ENCODE measurements around the gene ZBTB2. TPM values are rescaled to one million over a fixed set of nuclear protein-coding genes. Genes with fewer than 3 reads are reported as not detected.

The ZBTB2 gene
- polyA plus RNA-seq, 1 of the 3 experiments (the other 2 are of a cell fraction): 6.7 TPM

DNA sequence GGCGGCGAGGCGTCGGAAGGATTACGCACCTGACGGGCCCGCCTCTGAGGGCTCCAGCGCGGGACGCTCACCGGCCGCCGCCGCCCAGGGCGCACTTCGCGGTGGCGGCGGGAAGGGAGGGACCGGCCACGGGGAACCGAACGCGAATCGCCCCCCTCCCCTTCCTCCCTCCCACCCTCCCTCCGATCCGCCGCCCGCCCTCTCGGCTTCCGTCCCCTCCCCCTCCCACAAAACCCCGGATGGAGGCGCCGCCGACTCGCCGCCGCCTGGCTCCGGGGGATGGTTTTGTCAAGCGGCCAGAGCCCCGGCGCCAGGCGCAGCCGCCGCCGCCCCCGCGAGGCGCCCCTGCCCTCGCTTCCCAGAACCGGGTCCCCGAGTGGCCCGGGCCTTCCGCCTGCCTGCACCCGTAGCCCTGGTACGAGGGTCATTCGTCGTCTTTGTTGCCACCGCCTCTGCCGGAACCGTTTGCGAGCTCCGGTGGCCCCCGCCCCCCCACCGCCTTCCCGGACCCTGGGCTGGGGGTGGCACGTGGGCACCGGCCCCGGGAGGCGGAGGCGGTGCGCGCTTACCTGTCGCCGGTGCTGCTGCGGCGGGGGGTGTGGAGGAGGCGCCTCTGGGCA lies 398 bp downstream of the ZBTB2 start:
- POLR2A ChIA-PET: interaction anchor here (1.0 to 1.7 kb wide), 2 partner anchors 33 to 61 kb away, joined by 3 to 10 read pairs; partner anchors contain the start of gene RMND1
- WGBS (ENCODE audit: low lambda C conversion rate): 0% methylated on average over 3 of the region's 78 CpGs
- peak overlapping the region; percentile 97 for H3K4me2 ChIP-seq
- H3K4me1 ChIP-seq (ENCODE audit: control insufficient read depth in 1 of 2, insufficient read depth in 2 of 2, low read depth in 1 of 2, low read length in 1 of 2): peaks cover 25 to 31% of the 10 kb centered on the region in 2 experiments
- H4K20me1 ChIP-seq (ENCODE audit: insufficient read depth): peaks cover 43% of the 10 kb centered on the region
- TF ChIP-seq SIN3A (IDR thresholded peaks at IDR 0.05; ENCODE audit: borderline replicate concordance, low read depth, low read length) (no peak; the same call in 1 of the 2 replicates), FOSL2 (IDR thresholded peaks at IDR 0.05; ENCODE audit: borderline replicate concordance, low read depth) (no peak), NRF1 (IDR thresholded peaks at IDR 0.05; ENCODE audit: low read depth, low read length) (no peak), REST (IDR thresholded peaks at IDR 0.05; ENCODE audit: low read depth, low read length) (no peak), GATA2 (CRISPR knock-in tag; IDR thresholded peaks at IDR 0.05) (no peak), SMC3 (IDR thresholded peaks at IDR 0.05; ENCODE audit: low read depth, low read length) (no peak)
- TF ChIP-seq, protein P1, sequence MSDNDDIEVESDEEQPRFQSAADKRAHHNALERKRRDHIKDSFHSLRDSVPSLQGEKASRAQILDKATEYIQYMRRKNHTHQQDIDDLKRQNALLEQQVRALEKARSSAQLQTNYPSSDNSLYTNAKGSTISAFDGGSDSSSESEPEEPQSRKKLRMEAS (IDR thresholded peaks at IDR 0.05; ENCODE audit: low read depth): no peak
- H3K27me3 ChIP-seq (ENCODE audit: insufficient read depth): no peaks in the 10 kb centered on the region
- peaks cover 80% of the 10 kb centered on the region for H3K79me2 ChIP-seq (ENCODE audit: insufficient read depth)
- no peaks in the 10 kb centered on the region; the same call in 1 of the 2 replicates for H3K9me3 ChIP-seq
- H2AFZ ChIP-seq (ENCODE audit: low read depth): no peak overlapping the region
- DNase-seq: peak; percentile 92
- H3K27ac ChIP-seq (ENCODE audit: low read depth in 2 of 2, low read length in 1 of 2): peak overlapping the region; percentile 98 to 99
- no peaks in the 10 kb centered on the region for H3K9me2 ChIP-seq
- peak overlapping the region; percentile 76 to 92 for H3K4me3 ChIP-seq (ENCODE audit: low read depth in 2 of 2, low read length in 1 of 2)
- CTCF ChIA-PET: interaction anchor here (1.8 to 2.6 kb wide), 2 partner anchors 15 to 499 kb away, joined by 8 to 9 read pairs; no protein-coding TSS in a partner anchor
- peaks cover 25% of the 10 kb centered on the region for H3F3A ChIP-seq (replicated peaks; ENCODE audit: insufficient read depth)
- peaks cover 4 to 14% of the 10 kb centered on the region in 2 experiments for H3K36me3 ChIP-seq (replicated peaks in 1 of 2; ENCODE audit: control insufficient read depth in 1 of 2, insufficient read depth in 2 of 2, low read length in 1 of 2)
- peak overlapping the region; percentile 95 for H3K9ac ChIP-seq

- ChIA-PET CTCF (interaction anchor here (1.3 to 2.6 kb wide), 5 partner anchors 15 to 524 kb away, joined by 4 to 9 read pairs (median 7); partner anchors contain the start of gene MTHFD1L), POLR2A (interaction anchor here (1.0 to 1.7 kb wide), 4 partner anchors 12 to 62 kb away, joined by 3 to 10 read pairs (median 4); partner anchors contain the start of gene RMND1)
- 0% methylated on average over 12 of the region's 79 CpGs for WGBS (ENCODE audit: low lambda C conversion rate)
- H3K27ac ChIP-seq (ENCODE audit: low read depth in 2 of 2, low read length in 1 of 2): peak overlapping the region; percentile 98 to 99
- peaks cover 4 to 11% of the 10 kb centered on the region in 2 experiments for H3K36me3 ChIP-seq (replicated peaks in 1 of 2; ENCODE audit: control insufficient read depth in 1 of 2, insufficient read depth in 2 of 2, low read length in 1 of 2)
- peaks cover 25% of the 10 kb centered on the region for H3F3A ChIP-seq (replicated peaks; ENCODE audit: insufficient read depth)
- H3K9me2 ChIP-seq: no peaks in the 10 kb centered on the region
- DNase-seq: peak; percentile 98
- no peaks in the 10 kb centered on the region; the same call in 1 of the 2 replicates for H3K9me3 ChIP-seq
- peaks cover 80% of the 10 kb centered on the region for H3K79me2 ChIP-seq (ENCODE audit: insufficient read depth)
- peak overlapping the region; percentile 97; the same call in 1 of the 2 replicates for H3K4me2 ChIP-seq
- H3K27me3 ChIP-seq (ENCODE audit: insufficient read depth): no peaks in the 10 kb centered on the region
- H3K4me3 ChIP-seq (ENCODE audit: low read depth in 2 of 2, low read length in 1 of 2): peak overlapping the region; percentile 86 to 92; a peak in 3 of 4 replicates
- H3K9ac ChIP-seq: peak overlapping the region; percentile 99
- peaks cover 37% of the 10 kb centered on the region for H4K20me1 ChIP-seq (ENCODE audit: insufficient read depth)
- peaks cover 23 to 31% of the 10 kb centered on the region in 2 experiments for H3K4me1 ChIP-seq (ENCODE audit: control insufficient read depth in 1 of 2, insufficient read depth in 2 of 2, low read depth in 1 of 2, low read length in 1 of 2)
- no peak overlapping the region for H2AFZ ChIP-seq (ENCODE audit: low read depth)
- TF ChIP-seq USF1 (IDR thresholded peaks at IDR 0.05; ENCODE audit: borderline replicate concordance, low read depth) (0 out of 2 replicates have a peak, but pooled peaks have one; percentile 5), CHD2 (IDR thresholded peaks at IDR 0.05; ENCODE audit: low read length, partially characterized antibody) (peak; percentile 99), ELF1 (IDR thresholded peaks at IDR 0.05) (no peak), CTCF (IDR thresholded peaks at IDR 0.05) (no peak), FOXJ3 (CRISPR knock-in tag; IDR thresholded peaks at IDR 0.05) (no peak), ZBTB33 (IDR thresholded peaks at IDR 0.05; ENCODE audit: borderline replicate concordance, low read depth) (peak; percentile 97), JUND (IDR thresholded peaks at IDR 0.05) (0 out of 2 replicates have a peak, but pooled peaks have one; percentile 1), MEF2A (IDR thresholded peaks at IDR 0.05; ENCODE audit: borderline replicate concordance, low read depth) (no peak), MXI1 (IDR thresholded peaks at IDR 0.05; ENCODE audit: low read depth, low read length) (peak; percentile 56), GABPA (IDR thresholded peaks at IDR 0.05; ENCODE audit: low read depth) (no peak; the same call in 1 of the 2 replicates), GATA2 (CRISPR knock-in tag; IDR thresholded peaks at IDR 0.05) (no peak)
Observed at GRCh38 chr6:151390276-151390850, 996 bp downstream of the ZBTB2 start.

Measured in SK-N-SH (cell line).